Duodenal mucosa (tissue), 2 donors: ENCODE results near the gene CALML6.

Experiments used
- H3K27ac ChIP-seq: one replicate; pipeline ENCODE4 v1.7.0; 2013; ENCODE audit warnings: low read depth, low read length
- H3K27me3 ChIP-seq, 2 donors: one replicate each; pipeline ENCODE4 v1.7.0; 2013; ENCODE audit warnings: low read length in 2 of 2, control low read depth in 1 of 2; ENCODE audit not compliant: insufficient read depth in 2 of 2, control insufficient read depth in 1 of 2
- H3K36me3 ChIP-seq, 2 donors: one replicate each; pipeline ENCODE4 v1.7.0; 2013; ENCODE audit warnings: low read length in 2 of 2, control low read depth in 1 of 2; ENCODE audit not compliant: insufficient read depth in 2 of 2, control insufficient read depth in 1 of 2
- H3K4me1 ChIP-seq, 2 donors: one replicate each; pipeline ENCODE4 v1.7.0; 2013; ENCODE audit warnings: low read length in 2 of 2, control low read depth in 1 of 2; ENCODE audit not compliant: insufficient read depth in 2 of 2, control insufficient read depth in 1 of 2
- H3K4me3 ChIP-seq, 2 donors: one replicate each; pipeline ENCODE4 v1.7.0; 2013; ENCODE audit warnings: low read length in 2 of 2, low read depth in 1 of 2
- H3K9ac ChIP-seq, 2 donors: one replicate each; pipeline ENCODE4 v1.7.0; 2013; ENCODE audit warnings: low read length in 2 of 2, low read depth in 1 of 2
- H3K9me3 ChIP-seq, 2 donors: one replicate each; pipeline ENCODE4 v1.7.0; 2013; ENCODE audit warnings: low read length in 2 of 2, control low read depth in 1 of 2; ENCODE audit not compliant: control insufficient read depth in 1 of 2

The CALML6 gene

GRCh38 chr1:1937549-1938275 lies 22.7 kb downstream of the CALML6 start:
- Histone ChIP-seq H3K27ac (no peak overlapping the region), H3K27me3 (peaks cover 0 to 7% of the 10 kb centered on the region in 2 donors), H3K4me3 (no peak overlapping the region), H3K9me3 (no peaks in the 10 kb centered on the region), H3K36me3 (no peaks in the 10 kb centered on the region), H3K9ac (no peak overlapping the region), H3K4me1 (peaks cover 0 to 15% of the 10 kb centered on the region in 2 donors)

DNA sequence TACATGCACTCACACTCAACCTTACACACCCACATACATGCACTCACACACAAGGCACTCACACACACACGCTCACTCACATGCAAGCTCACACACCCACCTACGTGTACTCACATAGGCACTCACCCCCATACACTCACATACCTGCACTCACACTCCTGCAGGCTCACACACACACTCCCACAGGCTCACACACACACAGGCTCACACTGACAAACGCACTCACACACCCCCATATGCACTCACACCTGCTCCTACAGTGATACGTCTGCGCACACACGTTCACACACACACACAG lies 23.2 kb downstream of the CALML6 start:
- H3K9ac ChIP-seq, result no peak overlapping the region
- peaks cover 0 to 20% of the 10 kb centered on the region in 2 donors for H3K4me1 ChIP-seq
- no peaks in the 10 kb centered on the region for H3K9me3 ChIP-seq
- no peak overlapping the region for H3K27ac ChIP-seq
- peaks cover 0 to 7% of the 10 kb centered on the region in 2 donors for H3K27me3 ChIP-seq
- no peaks in the 10 kb centered on the region for H3K36me3 ChIP-seq
- H3K4me3 ChIP-seq, result no peak overlapping the region

- Histone ChIP-seq H3K9me3 (no peaks in the 10 kb centered on the region), H3K4me1 (peaks cover 1 to 25% of the 10 kb centered on the region in 2 donors), H3K27me3 (peaks cover 0 to 7% of the 10 kb centered on the region in 2 donors), H3K4me3 (no peak overlapping the region), H3K9ac (no peak overlapping the region), H3K27ac (no peak overlapping the region), H3K36me3 (no peaks in the 10 kb centered on the region)
Observed at GRCh38 chr1:1938613-1939295, 23.7 kb downstream of the CALML6 start.

DNA sequence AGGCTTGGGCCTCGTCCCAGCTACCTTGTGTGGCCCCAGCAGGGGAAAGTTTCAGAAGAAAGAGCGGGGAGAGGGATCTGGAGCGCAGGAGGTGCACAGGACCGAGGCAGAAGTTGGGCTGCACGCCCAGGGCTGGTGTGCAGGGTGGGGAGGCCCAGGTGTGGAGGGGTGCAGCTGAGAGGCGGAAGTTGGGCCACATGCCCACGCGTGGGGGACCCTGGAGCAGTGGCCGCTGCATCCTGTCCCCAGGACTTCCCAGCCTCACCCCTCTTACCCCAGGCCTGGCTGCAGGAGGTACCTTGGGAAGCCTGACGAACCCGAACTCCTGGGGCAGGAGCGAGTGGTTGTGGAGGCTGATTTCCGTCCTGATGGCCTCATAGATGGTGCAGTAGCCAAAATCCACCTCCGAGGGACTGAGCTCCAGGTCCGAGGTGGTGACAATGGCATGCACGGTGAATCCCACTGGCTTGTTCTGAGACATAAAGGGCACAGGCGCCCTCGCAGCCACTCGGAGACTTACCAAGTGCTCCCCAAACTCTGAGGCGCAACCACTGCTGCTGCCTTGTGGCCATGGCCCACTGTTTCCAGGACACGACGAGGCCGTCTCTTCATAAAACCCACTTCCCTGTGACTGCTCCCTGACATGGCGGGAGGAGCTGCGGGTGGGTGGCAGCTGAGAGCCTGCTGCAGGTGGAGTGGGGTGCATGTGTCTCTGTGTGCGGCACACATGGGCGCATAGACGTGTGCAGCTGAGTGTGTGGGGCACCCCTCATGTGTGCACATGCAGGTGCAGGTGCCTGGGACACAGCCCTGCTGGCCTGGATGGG lies 24.4 kb downstream of the CALML6 start:
- H3K9ac ChIP-seq, result no peak overlapping the region

DNA sequence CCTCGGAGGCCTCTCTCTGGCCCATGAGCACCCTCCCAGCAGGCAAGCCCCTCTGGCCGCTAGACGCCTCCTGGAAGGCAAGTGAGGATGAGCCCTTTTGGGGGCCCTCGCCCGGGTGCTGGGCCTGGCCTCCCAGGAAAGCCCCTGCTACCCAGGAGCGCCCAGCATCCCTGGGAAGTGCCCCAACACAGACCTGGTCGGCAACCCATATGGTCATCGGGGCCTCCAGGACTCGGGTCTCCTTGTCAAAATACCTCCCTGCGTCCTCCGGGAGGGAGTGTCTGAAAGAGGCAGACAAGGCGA lies 25.0 kb downstream of the CALML6 start:
- H3K9ac ChIP-seq, result no peak overlapping the region
- no peaks in the 10 kb centered on the region for H3K36me3 ChIP-seq
- H3K4me3 ChIP-seq, result no peak overlapping the region
- H3K27ac ChIP-seq, result no peak overlapping the region
- peaks cover 0 to 10% of the 10 kb centered on the region in 2 donors for H3K27me3 ChIP-seq
- no peaks in the 10 kb centered on the region for H3K9me3 ChIP-seq
- H3K4me1 ChIP-seq, result peaks cover 8 to 32% of the 10 kb centered on the region in 2 donors

More for the DNA sequence above, 24.4 kb downstream of the CALML6 start:
- H3K4me3 ChIP-seq, result no peak overlapping the region
- H3K27me3 ChIP-seq, result peaks cover 0 to 10% of the 10 kb centered on the region in 2 donors
- H3K27ac ChIP-seq, result no peak overlapping the region
- H3K4me1 ChIP-seq, result peaks cover 8 to 32% of the 10 kb centered on the region in 2 donors
- H3K36me3 ChIP-seq, result no peaks in the 10 kb centered on the region
- H3K9me3 ChIP-seq, result no peaks in the 10 kb centered on the region

DNA sequence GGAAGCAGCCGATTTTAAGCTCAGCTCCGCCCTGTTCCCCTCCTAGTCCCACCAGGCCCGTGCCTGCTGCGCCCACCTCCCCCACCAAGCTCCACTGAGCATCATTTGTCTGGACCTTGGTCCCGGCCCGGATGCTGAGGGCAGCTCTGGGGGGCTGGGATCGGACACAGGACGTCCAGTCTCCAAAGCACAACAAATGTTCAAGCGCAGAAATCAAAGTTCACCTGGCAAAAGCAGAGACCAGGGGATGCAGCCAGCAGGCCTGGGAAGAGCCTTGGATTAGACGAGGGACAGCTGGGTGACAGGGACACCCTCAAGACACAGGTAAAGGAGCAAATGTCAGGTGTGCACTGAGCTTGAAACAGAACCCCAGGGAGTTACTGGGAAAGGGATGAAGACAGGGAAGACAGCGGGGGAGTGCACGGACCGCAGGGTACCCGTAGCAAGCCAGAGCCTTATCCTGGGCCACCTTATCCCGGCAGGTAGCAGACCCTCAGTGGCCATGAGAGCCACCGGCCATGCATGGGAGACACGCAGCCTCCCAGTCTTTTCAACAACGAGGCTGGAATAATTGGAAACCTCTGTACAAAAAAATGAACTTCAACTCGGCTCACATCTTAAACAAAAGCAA lies 26.3 kb downstream of the CALML6 start:
- H3K9me3 ChIP-seq, result no peaks in the 10 kb centered on the region
- no peaks in the 10 kb centered on the region for H3K36me3 ChIP-seq
- peaks cover 8 to 32% of the 10 kb centered on the region in 2 donors for H3K4me1 ChIP-seq
- no peak overlapping the region for H3K9ac ChIP-seq
- no peak overlapping the region for H3K4me3 ChIP-seq
- H3K27ac ChIP-seq, result no peak overlapping the region
- H3K27me3 ChIP-seq, result peaks cover 0 to 14% of the 10 kb centered on the region in 2 donors

DNA sequence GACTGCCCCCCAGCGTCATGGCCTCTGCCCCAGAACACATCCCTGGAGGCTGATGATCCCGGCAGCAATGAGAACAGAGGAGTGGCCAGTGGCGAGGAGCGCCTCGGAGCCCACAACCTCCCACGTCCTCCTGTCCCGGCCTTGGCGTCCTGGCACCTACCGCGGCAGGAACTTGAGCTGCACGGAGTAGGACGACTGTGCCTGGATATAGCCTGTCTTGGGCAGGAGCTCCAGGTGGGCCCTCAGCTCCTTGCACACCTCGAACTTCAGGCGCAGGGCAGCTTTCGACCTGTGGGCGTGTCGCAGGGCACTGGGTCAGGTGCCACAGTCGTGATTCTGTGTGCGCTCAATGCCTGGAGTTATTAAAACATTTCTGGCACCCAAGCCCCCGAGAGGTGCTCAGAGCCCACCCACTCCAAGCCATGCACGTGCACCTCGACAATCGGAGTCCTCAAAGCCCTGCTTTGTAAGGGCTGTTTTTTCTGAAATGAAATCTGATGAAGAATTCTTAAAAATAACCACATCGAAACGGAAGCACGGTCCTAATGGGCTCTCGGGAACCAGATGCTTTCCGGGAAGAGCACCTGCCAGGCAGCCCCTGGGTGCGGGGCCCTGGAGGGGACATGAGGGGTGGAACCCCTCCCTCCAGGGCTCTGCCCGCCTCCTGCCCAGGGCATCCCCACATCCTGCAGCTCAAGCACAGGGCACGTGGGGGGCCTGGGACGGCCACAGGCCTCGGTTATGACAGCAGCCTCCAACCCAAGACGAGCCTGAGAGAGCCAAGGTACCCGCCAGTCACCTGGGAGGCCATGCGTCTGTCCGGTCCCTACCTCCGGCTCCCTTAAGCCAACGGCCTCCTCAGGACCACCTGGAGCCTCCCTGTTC lies 27.1 kb downstream of the CALML6 start:
- Histone ChIP-seq H3K27ac (no peak overlapping the region), H3K9me3 (no peaks in the 10 kb centered on the region), H3K27me3 (peaks cover 0 to 14% of the 10 kb centered on the region in 2 donors)

GRCh38 chr1:1942753-1943656 lies 27.9 kb downstream of the CALML6 start:
- H3K9me3 ChIP-seq, result no peaks in the 10 kb centered on the region
- H3K36me3 ChIP-seq, result no peaks in the 10 kb centered on the region
- H3K27me3 ChIP-seq, result peaks cover 0 to 14% of the 10 kb centered on the region in 2 donors
- no peak overlapping the region for H3K27ac ChIP-seq
- H3K4me1 ChIP-seq, result peaks cover 8 to 37% of the 10 kb centered on the region in 2 donors
- H3K4me3 ChIP-seq, result peak overlapping the region; percentile 37 to 55
- peak overlapping the region in 1 of 2 donors; percentile 60 for H3K9ac ChIP-seq

More for the DNA sequence above, 27.1 kb downstream of the CALML6 start:
- Histone ChIP-seq H3K9ac (no peak overlapping the region), H3K4me1 (peaks cover 8 to 37% of the 10 kb centered on the region in 2 donors), H3K36me3 (no peaks in the 10 kb centered on the region), H3K4me3 (no peak overlapping the region)
